Fibroblast of the conjunctiva (primary cell): ENCODE results near the gene PLAGL1.
"Not testable (repeated sequence)": the region's sequence is repeated elsewhere in the genome, so short reads cannot be mapped to it uniquely, and the experiment has no call there.

ENCODE experiments used
- DNase-seq: peaks from one replicate; pipeline ENCODE4 v3.0.0-alpha.2; 2010; ENCODE audit warnings: low read depth

PLAGL1 gene

DNA sequence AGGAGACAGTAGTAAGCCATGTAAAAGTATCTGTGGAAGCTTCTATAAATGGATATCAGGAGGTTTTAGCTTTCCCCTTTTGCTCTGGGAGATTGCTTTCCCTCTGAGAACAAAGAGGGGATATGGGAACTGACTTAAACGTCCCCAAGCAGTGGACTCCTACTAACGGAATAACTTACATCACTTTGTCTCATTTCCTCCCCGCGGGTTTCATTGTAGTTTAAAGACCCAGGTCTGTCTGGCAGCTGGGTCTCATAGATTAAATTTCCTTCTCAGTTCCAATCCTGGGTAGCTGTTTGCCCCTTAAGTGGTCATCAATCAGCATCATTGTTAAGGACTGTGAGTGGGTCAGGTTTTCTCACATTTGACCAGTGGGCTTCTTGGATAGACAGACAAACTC lies 68.7 kb downstream of the PLAGL1 start:
- DNase-seq = no peak

- no peak for DNase-seq
Measured at GRCh38 chr6:143937668-143937970, 70.4 kb downstream of the PLAGL1 start.

GRCh38 chr6:143936778-143937667 lies 71.0 kb downstream of the PLAGL1 start:
- no peak for DNase-seq

DNA sequence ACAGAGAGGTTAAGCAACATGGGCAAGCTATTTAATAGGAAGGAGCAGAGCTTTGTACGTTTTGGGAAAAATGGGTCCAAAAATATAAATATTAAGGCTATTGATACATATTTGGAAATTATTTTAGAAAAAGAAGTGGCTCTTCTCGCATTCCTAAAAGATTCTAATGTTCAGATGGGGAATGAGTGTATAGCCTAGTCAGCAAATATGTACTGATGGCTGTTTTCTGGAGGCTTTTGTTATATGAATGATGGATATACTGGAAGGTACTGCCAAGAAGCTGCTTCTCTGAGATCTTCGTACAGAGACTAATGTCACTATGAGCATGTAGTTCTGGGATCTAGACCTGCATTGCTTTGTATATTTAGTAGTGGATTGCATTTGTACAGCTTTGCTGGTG lies 71.7 kb downstream of the PLAGL1 start:
- no peak for DNase-seq

GRCh38 chr6:143934867-143935266 lies 73.2 kb downstream of the PLAGL1 start:
- no peak for DNase-seq

DNA sequence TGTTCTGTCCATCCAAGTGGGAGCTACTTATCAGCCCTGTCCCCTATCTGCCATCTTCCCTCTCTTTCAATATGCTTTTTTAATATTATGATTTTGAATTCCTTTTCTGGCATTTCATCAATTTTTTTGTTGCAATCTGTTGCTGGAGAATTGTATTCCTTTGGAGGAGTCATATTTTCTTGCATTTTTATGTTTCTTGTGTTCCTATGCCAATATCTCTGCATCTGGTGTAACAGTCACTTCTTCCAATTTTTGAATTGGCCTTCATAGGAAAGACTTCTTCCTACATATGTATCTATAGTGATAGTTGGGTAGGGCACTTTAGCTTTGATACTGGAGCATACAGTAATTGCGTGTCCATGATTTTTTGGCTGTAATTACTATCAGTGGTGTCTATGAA lies 73.7 kb downstream of the PLAGL1 start:
- DNase-seq = no peak

DNA sequence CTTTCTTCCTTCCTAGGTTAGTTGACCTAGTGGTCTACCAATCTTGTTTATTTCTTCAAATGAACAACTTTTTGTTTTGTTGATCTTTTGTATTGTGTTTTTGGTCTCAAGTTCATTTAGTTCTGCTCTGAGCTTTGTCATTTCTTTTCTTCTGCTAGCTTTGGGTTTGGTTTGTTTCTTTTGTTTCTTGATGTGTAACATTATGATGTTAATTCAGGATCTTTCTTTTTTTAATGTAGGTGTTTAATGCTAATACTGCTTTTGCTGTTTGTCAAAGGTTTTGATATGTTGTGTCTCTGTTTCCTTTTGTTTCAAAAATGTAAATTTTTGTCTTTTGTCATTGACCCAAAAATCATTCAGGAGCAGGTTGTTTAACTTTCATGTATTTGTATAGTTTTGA lies 78.1 kb downstream of the PLAGL1 start:
- no peak for DNase-seq

- DNase-seq = no peak
Measured at GRCh38 chr6:143928853-143929252, 79.2 kb downstream of the PLAGL1 start.

GRCh38 chr6:143917026-143917425 lies 91.0 kb downstream of the PLAGL1 start:
- DNase-seq = not testable (repeated sequence)

DNA sequence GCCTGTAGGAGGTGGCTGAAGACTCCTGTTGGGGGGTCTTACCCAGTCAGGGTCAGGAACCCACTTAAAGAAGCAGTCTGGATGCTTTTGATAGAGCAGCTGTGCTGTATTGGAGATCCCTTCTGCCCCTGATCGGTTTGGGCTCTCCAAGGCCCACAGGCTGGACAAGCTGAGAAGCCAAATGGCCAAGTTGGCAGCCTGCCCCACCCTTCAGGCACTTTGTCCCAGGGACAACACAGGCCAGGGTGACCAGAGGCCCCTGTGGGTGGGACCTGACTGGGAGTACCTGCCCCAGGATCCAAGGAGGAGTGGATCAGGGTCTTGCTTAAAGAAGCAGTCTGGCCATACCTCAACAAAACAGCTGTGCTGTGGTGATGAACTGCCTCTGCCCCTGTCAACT lies 95.4 kb downstream of the PLAGL1 start:
- DNase-seq = no peak

- DNase-seq = no peak
Measured at GRCh38 chr6:143911028-143911427, 97.0 kb downstream of the PLAGL1 start.

DNA sequence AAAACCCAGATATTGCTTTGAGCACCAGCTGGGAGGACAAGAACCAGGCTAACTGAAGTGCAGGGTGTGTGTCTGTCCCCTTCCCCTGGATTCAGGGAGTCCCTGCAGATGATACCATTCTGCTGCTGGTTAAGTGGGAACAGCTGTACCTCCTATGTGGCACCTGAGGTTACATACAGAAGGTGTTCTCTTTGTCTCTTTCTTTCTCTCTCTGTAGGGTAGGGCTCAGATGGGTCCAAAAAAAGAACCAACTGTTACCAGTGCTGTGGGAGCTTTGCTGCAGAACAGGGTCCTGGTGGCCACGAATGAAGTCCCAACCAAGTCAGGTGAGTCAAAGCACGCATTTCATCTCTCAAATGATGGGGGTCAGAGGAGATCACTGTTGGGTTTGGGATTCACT lies 105.2 kb downstream of the PLAGL1 start:
- no peak for DNase-seq

GRCh38 chr6:143901885-143902750 lies 105.9 kb downstream of the PLAGL1 start:
- no peak for DNase-seq

DNA sequence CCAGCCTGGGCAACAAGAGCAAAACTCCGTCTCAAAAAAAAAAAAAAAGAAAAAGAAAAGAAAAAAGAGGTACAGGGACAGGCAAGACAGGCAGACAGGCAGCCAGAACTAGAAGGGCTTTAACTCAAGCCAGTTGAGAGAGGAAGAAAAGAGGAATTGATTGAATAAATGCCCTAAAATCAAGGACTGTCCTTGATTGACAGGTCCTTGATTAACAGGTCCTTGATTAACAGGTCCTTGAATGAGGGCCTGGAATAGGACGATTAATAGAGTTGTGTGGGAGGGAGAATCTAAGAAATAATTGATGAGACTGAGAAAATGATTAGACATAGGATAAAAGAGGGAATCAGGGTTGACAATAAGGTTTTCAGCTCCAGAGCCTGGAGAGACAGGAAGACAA lies 107.7 kb downstream of the PLAGL1 start:
- DNase-seq = no peak

GRCh38 chr6:143896126-143896860 lies 111.8 kb downstream of the PLAGL1 start:
- DNase-seq = no peak

- DNase-seq = no peak
Measured at GRCh38 chr6:143894655-143895054, 113.4 kb downstream of the PLAGL1 start.
